Astrocyte (in vitro differentiated cells and primary cell): Measurements from ENCODE around the gene GMDS.

Experiments
- EZH2 ChIP-seq: IDR thresholded peaks from 2 replicates; pipeline ENCODE4 v1.6.1; 2012; ENCODE audit warnings: mild to moderate bottlenecking, low read length, inconsistent platforms; ENCODE audit not compliant: insufficient read depth
- TF ChIP-seq, protein P1 (sequence below): IDR thresholded peaks from 2 replicates; pipeline ENCODE4 v1.5.1; 2011; ENCODE audit warnings: low read depth, mild to moderate bottlenecking, inconsistent platforms, low read length, moderate library complexity; ENCODE audit not compliant: insufficient read depth

DNA sequence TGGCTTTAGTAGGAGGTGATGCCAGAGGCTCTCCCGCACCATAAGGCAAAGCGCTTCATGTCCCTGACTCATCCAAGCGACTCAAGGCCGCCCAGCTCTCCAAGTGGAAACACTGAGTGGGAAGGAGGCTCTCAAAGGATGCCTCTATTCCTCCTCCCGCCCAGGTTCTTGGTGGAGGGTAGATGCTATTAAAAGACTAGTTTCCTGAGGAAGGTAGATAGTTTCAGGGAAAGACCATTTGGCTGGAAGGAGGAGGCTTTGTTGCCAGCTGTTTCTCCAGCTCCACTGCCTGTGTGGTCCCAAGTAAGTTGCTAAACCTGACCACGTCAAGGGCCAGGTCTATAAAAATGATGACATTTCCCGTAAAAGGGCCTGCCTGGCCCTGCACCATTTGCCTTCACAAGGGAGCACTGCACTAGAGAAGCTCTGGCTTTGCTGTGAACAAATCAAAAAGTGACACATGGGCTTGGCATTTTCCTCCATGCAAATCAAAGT lies 48.2 kb downstream of the GMDS start:
- no peak for TF ChIP-seq EZH2
- TF ChIP-seq, protein P1, sequence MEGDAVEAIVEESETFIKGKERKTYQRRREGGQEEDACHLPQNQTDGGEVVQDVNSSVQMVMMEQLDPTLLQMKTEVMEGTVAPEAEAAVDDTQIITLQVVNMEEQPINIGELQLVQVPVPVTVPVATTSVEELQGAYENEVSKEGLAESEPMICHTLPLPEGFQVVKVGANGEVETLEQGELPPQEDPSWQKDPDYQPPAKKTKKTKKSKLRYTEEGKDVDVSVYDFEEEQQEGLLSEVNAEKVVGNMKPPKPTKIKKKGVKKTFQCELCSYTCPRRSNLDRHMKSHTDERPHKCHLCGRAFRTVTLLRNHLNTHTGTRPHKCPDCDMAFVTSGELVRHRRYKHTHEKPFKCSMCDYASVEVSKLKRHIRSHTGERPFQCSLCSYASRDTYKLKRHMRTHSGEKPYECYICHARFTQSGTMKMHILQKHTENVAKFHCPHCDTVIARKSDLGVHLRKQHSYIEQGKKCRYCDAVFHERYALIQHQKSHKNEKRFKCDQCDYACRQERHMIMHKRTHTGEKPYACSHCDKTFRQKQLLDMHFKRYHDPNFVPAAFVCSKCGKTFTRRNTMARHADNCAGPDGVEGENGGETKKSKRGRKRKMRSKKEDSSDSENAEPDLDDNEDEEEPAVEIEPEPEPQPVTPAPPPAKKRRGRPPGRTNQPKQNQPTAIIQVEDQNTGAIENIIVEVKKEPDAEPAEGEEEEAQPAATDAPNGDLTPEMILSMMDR: no peak
